ENCODE results near the gene TRAPPC2L. TPM values are rescaled to one million over a fixed set of nuclear protein-coding genes. Genes with fewer than 3 reads are reported as not detected.
A peak's percentile ranks its signal among the peaks of the same experiment; 100 is the strongest.

The TRAPPC2L gene
- total and polyA plus RNA-seq, 2 of the 13 experiments (the other 11 are each of a cell fraction or from before 2014, with no cell fraction given), result 96.3 to 107 TPM

- TF ChIP-seq ZNF431 (CRISPR knock-in tag; IDR thresholded peaks at IDR 0.05; ENCODE audit: borderline replicate concordance, low read depth), result no peak
- no peak for TF ChIP-seq ZNF414 (CRISPR knock-in tag; IDR thresholded peaks at IDR 0.05)
- no peak for TF ChIP-seq ZNF263 (CRISPR knock-in tag; IDR thresholded peaks at IDR 0.05)
- no peak for TF ChIP-seq TFAP4 (IDR thresholded peaks at IDR 0.05; ENCODE audit: borderline replicate concordance, low read depth)
- no peak for TF ChIP-seq HDAC1 (CRISPR knock-in tag; IDR thresholded peaks at IDR 0.05)
- TF ChIP-seq ZNF101 (CRISPR knock-in tag; IDR thresholded peaks at IDR 0.05; ENCODE audit: borderline replicate concordance, low read depth), result no peak
- 0 out of 2 replicates have a peak, but pooled peaks have one; percentile 40 for TF ChIP-seq ZBTB7B (CRISPR knock-in tag; IDR thresholded peaks at IDR 0.05)
- TF ChIP-seq ZFP1 (CRISPR knock-in tag; IDR thresholded peaks at IDR 0.05), result no peak
- no peak for TF ChIP-seq TEAD2 (CRISPR knock-in tag; IDR thresholded peaks at IDR 0.05)
- TF ChIP-seq SP2 (CRISPR knock-in tag; IDR thresholded peaks at IDR 0.05), result no peak
- TF ChIP-seq ATF7 (IDR thresholded peaks at IDR 0.05), result no peak
- no peak for TF ChIP-seq ATF7 (CRISPR knock-in tag; IDR thresholded peaks at IDR 0.05)
- TF ChIP-seq ZSCAN20 (CRISPR knock-in tag; IDR thresholded peaks at IDR 0.05; ENCODE audit: borderline replicate concordance), result no peak
- TF ChIP-seq, protein P1, sequence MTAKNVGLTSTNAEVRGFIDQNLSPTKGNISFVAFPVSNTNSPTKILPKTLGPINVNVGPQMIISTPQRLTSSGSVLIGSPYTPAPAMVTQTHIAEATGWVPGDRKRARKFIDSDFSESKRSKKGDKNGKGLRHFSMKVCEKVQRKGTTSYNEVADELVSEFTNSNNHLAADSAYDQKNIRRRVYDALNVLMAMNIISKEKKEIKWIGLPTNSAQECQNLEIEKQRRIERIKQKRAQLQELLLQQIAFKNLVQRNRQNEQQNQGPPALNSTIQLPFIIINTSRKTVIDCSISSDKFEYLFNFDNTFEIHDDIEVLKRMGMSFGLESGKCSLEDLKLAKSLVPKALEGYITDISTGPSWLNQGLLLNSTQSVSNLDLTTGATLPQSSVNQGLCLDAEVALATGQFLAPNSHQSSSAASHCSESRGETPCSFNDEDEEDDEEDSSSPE (CRISPR knock-in tag; IDR thresholded peaks at IDR 0.05), result no peak
- TF ChIP-seq ELK4 (CRISPR knock-in tag; IDR thresholded peaks at IDR 0.05; ENCODE audit: borderline replicate concordance), result no peak
- no peak for TF ChIP-seq ZNF136 (CRISPR knock-in tag; IDR thresholded peaks at IDR 0.05; ENCODE audit: low read depth)
- TF ChIP-seq HBP1 (CRISPR knock-in tag; IDR thresholded peaks at IDR 0.05; ENCODE audit: low read depth), result no peak
- TF ChIP-seq ZNF121 (CRISPR knock-in tag; IDR thresholded peaks at IDR 0.05), result no peak
- no peak for TF ChIP-seq TCF7L2 (IDR thresholded peaks at IDR 0.05; ENCODE audit: low read depth, low read length)
- TF ChIP-seq CCDC6 (CRISPR knock-in tag; IDR thresholded peaks at IDR 0.05), result no peak
- no peak for TF ChIP-seq ZNF558 (CRISPR knock-in tag; IDR thresholded peaks at IDR 0.05; ENCODE audit: borderline replicate concordance)
- no peak for TF ChIP-seq ZNF713 (CRISPR knock-in tag; IDR thresholded peaks at IDR 0.05)
- TF ChIP-seq ZNF383 (CRISPR knock-in tag; IDR thresholded peaks at IDR 0.05; ENCODE audit: borderline replicate concordance), result no peak
- no peak for TF ChIP-seq KDM1A (CRISPR knock-in tag; IDR thresholded peaks at IDR 0.05)
- TF ChIP-seq ZNF337 (CRISPR knock-in tag; IDR thresholded peaks at IDR 0.05; ENCODE audit: borderline replicate concordance, low read depth), result no peak
- no peak for TF ChIP-seq ELF1 (CRISPR knock-in tag; IDR thresholded peaks at IDR 0.05)
- TF ChIP-seq RFX3 (CRISPR knock-in tag; IDR thresholded peaks at IDR 0.05), result no peak
- TF ChIP-seq KDM4B (CRISPR knock-in tag; IDR thresholded peaks at IDR 0.05), result no peak
Measured at GRCh38 chr16:88880226-88881006, 23.5 kb downstream of the TRAPPC2L start (continued).

Measured in HepG2 (cell line).